ENCODE data around the gene STAG1.
"Not testable (repeated sequence)": the region's sequence is repeated elsewhere in the genome, so short reads cannot be mapped to it uniquely, and the experiment has no call there.

STAG1 gene

DNA sequence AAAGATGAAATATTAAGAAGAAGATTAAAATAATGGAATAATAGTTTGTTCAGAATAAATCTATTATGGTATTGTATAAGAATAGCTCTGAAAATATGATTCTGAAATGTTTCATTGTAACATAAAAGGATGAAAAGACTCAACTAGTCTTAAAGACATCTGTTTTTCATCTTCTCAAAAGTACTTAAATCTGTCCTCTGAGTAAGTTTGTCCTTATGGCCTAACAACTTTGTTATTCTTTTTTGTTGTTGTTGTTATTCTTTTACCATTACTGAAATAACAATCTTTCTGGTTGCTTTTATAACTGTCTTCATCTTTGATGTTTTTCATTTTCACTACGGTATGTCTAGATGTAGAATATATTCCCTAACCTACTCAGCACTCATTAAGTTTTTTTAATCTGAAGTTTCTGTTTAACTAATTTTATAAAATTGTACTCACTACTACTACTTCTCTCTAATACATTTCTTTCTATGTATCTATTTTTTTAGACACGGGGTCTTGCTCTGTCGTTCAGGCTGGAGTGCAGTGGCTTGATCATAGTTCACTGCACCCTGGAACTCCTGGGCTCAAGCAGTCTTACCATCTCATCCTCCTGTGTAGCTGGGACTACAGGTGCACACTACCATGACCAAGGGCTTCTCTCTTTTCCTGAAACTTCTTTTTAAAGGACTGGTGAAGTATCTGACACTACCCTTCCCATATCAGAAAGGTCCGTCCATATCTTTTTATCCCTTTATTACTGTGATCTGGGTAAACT is 261.4 kb downstream of the STAG1 start:
- DNase-seq: no peak

- no peak for DNase-seq
These were observed 266.4 kb downstream of the STAG1 start for GRCh38 chr3:136485777-136486176.

DNA sequence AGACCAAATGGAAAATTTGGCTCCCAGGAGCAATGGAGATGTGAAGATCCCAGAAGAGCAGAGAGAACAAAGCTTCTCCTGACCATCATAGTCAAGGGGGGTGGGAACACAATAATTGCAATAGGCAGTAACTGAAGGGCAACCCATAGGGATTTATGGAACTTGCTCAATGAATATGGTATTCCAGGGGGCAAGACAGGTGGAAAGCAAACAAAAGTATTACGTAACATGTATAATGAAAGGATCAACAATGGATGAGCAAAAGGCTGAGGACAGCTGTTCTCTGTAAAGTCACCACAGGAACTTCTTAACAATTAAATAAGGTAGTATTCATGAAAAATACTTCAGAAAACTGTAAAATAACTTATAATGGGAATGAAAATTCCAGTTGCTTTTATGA is 275.9 kb downstream of the STAG1 start:
- DNase-seq: no peak

GRCh38 chr3:136474876-136475275 is 277.3 kb downstream of the STAG1 start:
- not testable (repeated sequence) for DNase-seq

DNA sequence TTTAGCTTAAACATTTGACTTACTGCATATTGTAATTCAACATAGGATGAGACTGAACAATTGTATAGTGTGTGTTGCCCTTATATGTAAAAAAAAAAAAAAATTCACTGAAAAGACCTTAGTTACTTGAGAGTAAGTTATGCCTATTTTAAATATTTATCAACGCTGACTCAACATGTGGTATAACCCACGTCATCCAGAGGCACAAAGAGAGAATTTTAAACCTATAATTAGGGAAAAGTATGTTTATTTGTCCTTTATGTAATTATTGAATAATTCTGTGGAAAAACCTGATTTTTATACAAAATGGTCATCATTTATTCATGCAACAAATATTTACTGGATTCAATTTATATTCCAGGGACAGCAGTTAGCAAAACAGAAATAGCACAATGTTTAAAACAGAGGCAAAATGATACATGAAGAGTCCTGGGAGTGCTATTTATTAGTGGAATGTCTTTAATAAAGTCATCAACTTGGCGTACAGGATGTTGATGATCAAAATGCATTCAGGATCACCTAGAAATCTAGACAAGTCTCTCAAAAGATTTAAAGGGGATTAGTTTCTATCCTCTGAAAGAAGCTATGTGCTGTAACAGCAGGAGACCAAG is 278.4 kb downstream of the STAG1 start:
- no peak for DNase-seq

GRCh38 chr3:136465296-136465695 is 286.9 kb downstream of the STAG1 start:
- DNase-seq: no peak

GRCh38 chr3:136464502-136464901 is 287.7 kb downstream of the STAG1 start:
- no peak for DNase-seq

DNA sequence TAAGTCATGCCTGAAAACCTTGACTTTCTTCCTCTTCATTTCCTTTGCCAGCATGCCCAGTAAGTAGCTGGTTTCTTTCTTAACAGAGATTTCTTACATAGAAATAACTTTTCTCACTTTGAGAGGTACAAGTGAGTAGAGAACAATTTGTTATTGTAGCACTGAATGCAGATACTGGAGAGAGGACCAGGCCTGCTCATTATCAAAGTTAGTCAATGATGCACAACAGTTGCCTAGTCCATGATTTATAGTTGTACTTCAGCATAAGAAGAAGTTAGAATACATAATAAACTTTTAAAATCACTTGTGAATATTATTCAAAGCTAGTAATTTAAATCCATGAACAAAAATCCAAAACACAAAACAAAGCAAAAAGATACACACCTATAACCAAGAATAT is 289.0 kb downstream of the STAG1 start:
- no peak for DNase-seq

DNA sequence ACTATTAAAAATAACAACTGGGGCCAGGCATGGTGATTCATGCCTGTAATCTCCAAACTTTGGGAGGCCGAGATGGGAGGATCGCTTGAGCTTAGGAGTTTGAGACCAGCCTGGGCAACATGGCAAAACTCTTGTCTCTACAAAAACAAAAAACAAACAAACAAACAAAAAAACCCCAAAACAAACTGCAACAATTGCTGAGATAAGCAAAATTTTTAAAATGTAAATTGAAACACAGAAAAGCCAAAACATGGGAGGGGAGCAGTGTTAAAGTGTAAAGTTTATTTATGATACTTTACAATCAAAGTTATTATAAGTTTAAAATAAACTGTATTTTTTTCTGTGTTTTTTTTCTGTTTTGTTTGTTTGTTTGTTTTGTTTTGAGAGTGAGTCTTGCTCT is 294.4 kb downstream of the STAG1 start:
- DNase-seq: no peak

DNA sequence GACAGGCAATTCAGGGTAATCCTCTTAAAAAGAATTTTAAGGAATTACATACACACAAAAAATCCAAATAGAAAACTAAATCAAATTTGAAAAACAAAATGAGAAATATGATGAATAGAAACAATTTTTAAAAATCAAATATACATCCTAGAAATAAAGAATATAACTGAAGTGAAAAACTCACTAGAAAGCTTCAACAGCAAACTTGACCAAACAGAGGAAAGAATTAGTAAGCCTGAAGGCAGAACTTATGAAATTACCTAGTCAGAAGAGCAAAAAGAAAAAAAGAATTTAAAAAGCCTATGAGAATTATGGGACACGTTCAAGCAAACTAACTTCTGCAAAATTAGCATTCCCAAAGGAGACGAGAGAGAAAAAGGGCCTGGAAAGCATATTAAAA is 296.0 kb downstream of the STAG1 start:
- no peak for DNase-seq

- no peak for DNase-seq
These were observed 307.6 kb downstream of the STAG1 start for GRCh38 chr3:136444581-136444980.

DNA sequence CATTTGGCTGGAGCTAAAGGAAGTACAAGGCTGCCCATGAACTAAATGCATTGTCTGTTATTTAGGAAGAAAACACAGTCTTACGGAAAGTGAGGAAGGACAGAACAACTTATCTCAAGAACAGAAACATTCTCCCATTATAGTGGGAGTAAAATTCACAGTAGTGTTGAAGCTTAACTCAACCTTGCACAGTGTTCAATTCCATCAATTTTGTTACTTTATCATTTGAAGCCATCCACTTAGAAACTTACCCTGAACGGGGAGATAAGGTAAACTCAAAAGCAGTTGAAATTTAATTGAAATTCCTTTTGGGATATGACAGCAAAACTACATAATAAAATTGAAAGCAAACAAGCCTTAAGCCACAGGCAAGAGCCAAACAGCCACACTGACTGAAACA is 315.1 kb downstream of the STAG1 start:
- no peak for DNase-seq

- no peak for DNase-seq
These were observed 317.7 kb downstream of the STAG1 start for GRCh38 chr3:136434429-136434828.

DNA sequence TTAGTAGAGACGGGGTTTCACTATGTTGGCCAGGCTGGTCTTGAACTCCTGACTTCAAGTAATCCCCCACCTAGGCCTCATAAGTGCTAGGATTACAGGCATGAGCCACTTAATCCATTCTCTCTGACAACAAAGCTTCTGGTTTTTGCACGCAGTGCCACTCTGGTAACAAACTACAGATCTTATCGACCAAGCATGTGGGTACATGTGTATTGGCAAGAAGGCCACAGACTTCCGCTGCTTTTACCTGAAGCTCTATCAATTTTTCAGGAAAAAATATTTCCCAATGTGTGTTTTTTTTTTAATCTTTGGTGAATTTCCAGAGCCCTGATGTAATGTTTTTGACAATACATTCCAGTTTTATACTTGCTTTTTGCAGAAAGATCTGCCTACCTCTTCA is 319.5 kb downstream of the STAG1 start:
- no peak for DNase-seq

DNA sequence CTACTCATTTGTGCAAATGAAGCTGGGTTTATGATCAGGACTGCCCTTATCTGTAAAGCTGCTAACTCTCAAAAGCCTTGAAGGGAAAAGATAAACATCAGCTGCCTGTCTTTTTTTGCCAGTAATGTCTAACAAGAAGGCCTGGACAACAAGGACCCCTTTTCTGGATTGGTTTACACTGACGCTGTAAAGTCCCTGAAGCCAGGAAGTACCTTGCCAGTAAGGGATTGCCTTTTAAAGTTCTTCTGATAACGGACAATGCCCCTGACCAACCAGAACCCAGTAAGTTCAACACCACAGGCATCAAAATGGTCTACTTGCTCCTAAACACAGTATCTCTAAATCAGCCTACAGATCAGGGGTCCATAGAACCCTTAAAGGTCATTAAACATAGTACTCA is 324.0 kb downstream of the STAG1 start:
- no peak for DNase-seq

DNA sequence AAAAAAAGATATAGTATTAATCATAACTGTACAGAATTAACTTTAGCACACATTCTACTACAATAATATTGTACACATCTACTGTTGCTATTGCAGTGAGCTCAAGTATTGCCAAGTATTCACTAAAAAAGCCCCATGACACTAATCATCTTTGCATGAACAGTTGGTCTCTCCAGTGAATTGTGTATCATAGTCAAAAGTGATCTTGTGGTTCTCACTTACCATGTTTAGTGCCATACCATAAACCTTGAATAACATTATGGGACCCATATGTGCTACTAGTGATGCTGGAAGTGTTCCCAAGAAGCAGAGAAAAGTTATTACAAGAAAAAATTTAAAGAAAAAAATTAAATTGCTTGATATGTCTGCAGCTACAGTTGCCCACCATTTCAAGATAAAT is 324.9 kb downstream of the STAG1 start:
- DNase-seq: no peak

DNA sequence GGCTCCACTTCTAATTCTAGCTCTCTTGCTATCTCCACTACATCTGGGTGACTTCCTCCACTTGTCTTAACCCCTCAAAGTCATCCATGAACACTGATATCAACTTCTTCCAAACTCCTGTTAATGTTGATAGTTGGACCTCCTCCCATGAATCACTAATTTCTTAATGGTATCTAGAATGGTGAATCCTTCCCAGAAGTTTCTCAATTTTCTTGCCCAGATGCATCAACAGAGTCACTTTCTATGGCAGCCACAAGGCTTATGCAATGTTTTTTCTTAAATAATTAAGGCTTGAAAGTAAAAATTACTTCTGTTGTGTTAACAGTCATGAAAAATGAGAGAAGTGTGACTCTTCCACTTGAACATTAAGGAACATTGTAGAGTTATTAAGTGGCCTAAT is 337.7 kb downstream of the STAG1 start:
- DNase-seq: no peak

- DNase-seq: no peak
These were observed 339.9 kb downstream of the STAG1 start for GRCh38 chr3:136412307-136412706.

- DNase-seq: no peak
These were observed 342.6 kb downstream of the STAG1 start for GRCh38 chr3:136409549-136409948.

DNA sequence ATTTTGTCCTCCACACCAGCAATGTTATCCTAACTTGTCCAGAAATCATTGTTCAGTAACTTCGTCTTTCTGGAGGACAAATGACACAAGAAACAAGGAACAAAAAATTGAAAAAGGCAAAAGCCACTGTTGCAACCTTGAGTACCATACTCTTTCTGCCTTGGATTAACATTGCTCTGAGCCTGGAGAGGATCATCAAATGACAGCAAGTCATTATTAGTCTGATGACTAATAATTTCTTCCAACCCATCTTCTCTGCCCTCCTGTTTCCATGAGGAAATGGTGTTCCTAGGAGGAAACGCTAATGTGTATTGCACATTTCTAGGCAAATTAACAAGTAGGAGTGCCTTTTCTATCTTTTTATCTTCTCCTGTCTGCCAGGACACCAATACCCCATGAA is 348.1 kb downstream of the STAG1 start:
- DNase-seq: no peak

DNA sequence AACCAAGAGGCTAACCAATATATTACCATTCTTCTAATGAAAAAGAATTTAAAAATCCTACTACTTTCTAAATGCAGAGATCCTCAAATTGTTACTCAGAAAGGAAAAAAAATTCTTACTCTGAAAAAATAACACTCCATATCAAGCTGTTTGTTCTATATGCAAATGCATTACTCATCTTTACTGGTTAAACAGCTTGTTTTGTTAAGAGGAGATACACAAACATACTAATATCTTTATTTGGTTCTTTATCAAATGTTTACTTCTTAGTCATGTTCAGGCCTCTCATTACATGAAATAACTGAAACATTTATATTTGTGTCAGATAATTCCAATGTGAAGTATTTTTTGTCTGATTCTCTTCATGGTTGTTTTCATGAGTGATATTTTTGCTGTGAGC is 355.3 kb downstream of the STAG1 start:
- no peak for DNase-seq

DNA sequence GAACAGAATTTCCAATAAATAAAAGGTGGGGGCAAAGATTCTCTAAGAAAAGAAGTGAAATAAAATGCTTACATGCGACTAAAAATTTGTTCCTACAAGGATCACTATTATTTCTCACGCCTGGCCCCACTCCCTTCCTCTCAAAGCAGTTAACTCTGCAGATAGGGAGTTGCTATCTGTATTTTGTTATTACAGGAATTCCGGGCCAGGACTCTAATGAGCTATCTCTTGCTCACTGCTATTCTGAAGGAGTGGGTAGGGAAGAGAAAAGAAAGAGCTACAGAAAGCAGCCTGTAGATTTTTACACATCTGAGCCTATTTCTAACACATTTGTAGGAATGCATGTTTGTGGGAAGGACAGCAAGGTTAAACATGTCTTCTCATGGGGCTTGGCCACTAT is 361.6 kb downstream of the STAG1 start:
- no peak for DNase-seq

DNA sequence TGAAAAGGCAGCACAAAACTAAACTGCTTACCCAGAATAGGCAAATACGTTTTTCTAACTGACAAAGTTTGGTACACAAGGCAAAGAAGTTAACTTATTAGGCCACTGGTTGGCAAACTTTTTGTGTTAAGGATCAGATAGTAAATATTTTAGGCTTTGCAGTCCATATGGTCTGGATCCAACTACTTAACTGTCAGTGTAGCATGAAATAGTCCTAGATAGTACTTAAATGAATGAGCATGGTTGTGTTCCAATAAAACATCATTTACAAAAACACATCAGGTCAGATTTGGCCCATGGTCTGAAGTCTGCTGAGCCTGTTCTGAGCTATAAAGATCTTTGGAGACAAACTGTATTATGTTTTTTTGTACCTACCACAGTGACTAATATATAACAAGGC is 365.1 kb downstream of the STAG1 start:
- no peak for DNase-seq

GRCh38 chr3:136385457-136385856 is 366.7 kb downstream of the STAG1 start:
- DNase-seq: no peak

GRCh38 chr3:136381051-136381450 is 371.1 kb downstream of the STAG1 start:
- DNase-seq: no peak
